ENCODE data around the gene TTLL1. TPM values are rescaled to one million over a fixed set of nuclear protein-coding genes. Genes with fewer than 3 reads are reported as not detected.

TTLL1 gene
- total RNA-seq, 1 experiment from 2014 or later: 5.5 TPM

GRCh38 chr22:43110444-43110926, 21.3 kb upstream of the TTLL1 start, which contains the start of gene BIK (continued):
- TF ChIP-seq PREB (CRISPR knock-in tag; IDR thresholded peaks at IDR 0.05; ENCODE audit: borderline replicate concordance): no peak
- no peak for TF ChIP-seq ZNF512 (CRISPR knock-in tag; IDR thresholded peaks at IDR 0.05; ENCODE audit: borderline replicate concordance)

GRCh38 chr22:43109921-43110443, 20.8 kb upstream of the TTLL1 start:
- peak; percentile 49 for DNase-seq (ENCODE audit: low spot score)
- Mint-ChIP-seq H3K4me3 (peak overlapping the region; percentile 71), H3K27ac (no peak overlapping the region), H3K36me3 (no peaks in the 10 kb centered on the region), H3K4me1 (peaks cover 10% of the 10 kb centered on the region; the same call in 1 of the 2 replicates), H3K27me3 (ENCODE audit: low read depth) (peaks cover 74% of the 10 kb centered on the region), H3K9me3 (no peaks in the 10 kb centered on the region)
- peak; percentile 36 for ATAC-seq
- no peak for TF ChIP-seq AFF4 (CRISPR knock-in tag; IDR thresholded peaks at IDR 0.05; ENCODE audit: borderline replicate concordance)
- ChIA-PET POLR2A (no interaction called here), CTCF (interaction anchor here (0.5 to 1.0 kb wide), 7 partner anchors 28 to 308 kb away, joined by 3 to 5 read pairs (median 3); partner anchors contain the start of gene TTLL12)

- H3K36me3 Mint-ChIP-seq: no peaks in the 10 kb centered on the region
- DNase-seq (ENCODE audit: low spot score): no peak
- POLR2A ChIA-PET: no interaction called here
- H3K27ac Mint-ChIP-seq: no peak overlapping the region
- H3K4me3 Mint-ChIP-seq: peak overlapping the region; percentile 52
- peaks cover 71% of the 10 kb centered on the region for H3K27me3 Mint-ChIP-seq (ENCODE audit: low read depth)
- TF ChIP-seq FOXK1 (CRISPR knock-in tag; IDR thresholded peaks at IDR 0.05) (0 out of 2 replicates have a peak, but pooled peaks have one; percentile 38), GTF2I (CRISPR knock-in tag; conservative IDR thresholded peaks at IDR 0.05) (0 out of 2 replicates have a peak, but pooled peaks have one; percentile 25), ARID4B (CRISPR knock-in tag; IDR thresholded peaks at IDR 0.05; ENCODE audit: borderline replicate concordance) (no peak), GRHL2 (CRISPR knock-in tag; IDR thresholded peaks at IDR 0.05; ENCODE audit: insufficient replicate concordance, severe bottlenecking) (no peak), HMGA2 (CRISPR knock-in tag; IDR thresholded peaks at IDR 0.05) (no peak)
- no peaks in the 10 kb centered on the region for H3K9me3 Mint-ChIP-seq
- CTCF ChIA-PET: interaction anchor here (0.5 to 1.0 kb wide), 6 partner anchors 28 to 452 kb away, joined by 3 to 4 read pairs (median 3); partner anchors contain the start of gene TTLL12
- ATAC-seq: peak; percentile 23
- H3K4me1 Mint-ChIP-seq: peaks cover 10% of the 10 kb centered on the region; the same call in 1 of the 2 replicates
Measured at GRCh38 chr22:43109511-43109910, 20.3 kb upstream of the TTLL1 start.
